Activated CD8-positive, alpha-beta memory T cell treated with anti-CD3 and anti-CD28 coated beads for 36 hours (primary cell): ENCODE measurements around the gene FAM240B. TPM values are rescaled to one million over a fixed set of nuclear protein-coding genes. Genes with fewer than 3 reads are reported as not detected.

Source experiments
- CTCF ChIA-PET: fragments of 350-600 bp; sonication (Branson Sonifier 250); formaldehyde crosslinking; loops from one replicate; lab custom pipeline; 2021; ENCODE audit warnings: antibody characterized with exemption; lab: Charles Lee
- POLR2A ChIA-PET: fragments of 350-600 bp; sonication (Branson Sonifier 250); formaldehyde crosslinking; loops from one replicate; lab custom pipeline; 2021; ENCODE audit warnings: antibody characterized with exemption; lab: Charles Lee
- total RNA-seq, 2 experiments: library from RNA; stranded (reverse); gene quantifications; one replicate each; pipeline ENCODE4 v1.2.3, GENCODE V29; 2021

FAM240B gene
- total RNA-seq = not detected

DNA sequence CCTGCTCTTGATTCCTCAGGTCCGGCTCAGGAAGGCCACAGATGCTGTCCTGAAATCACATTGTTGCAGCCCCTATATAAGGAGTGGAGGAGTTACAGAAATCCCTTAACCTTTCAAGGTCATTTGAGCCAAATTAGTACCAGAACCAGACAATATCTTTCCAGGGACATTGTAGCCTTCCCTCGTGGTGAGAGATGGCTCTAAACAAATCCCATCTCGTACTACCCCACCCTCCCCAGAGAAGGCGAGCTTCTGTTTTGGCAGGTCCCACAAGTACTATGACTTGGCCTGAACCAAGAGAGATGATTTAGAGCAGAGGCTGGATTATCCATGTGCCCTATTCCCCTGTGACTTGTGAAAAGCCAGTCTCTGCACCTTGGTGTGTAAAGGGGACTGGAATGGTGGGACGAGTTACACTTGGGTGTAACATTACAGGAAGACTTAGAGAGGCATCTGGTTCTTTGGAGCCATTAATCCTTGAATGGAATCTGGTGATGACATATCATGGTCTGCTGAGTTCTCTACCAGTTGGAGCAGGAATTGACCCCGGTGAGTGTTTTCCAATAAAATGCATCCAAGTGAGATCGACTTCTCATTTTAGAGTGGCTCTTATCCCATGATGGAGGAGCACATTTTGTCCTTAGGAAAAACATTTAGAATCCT lies at the start of gene FAM240B:
FAM240B (minus strand) TSS at position 51 of the 663 bp plus-strand sequence. CDS start 16,134 bp downstream, outside the sequence.
- CTCF ChIA-PET = no interaction called here
- POLR2A ChIA-PET = no interaction called here

DNA sequence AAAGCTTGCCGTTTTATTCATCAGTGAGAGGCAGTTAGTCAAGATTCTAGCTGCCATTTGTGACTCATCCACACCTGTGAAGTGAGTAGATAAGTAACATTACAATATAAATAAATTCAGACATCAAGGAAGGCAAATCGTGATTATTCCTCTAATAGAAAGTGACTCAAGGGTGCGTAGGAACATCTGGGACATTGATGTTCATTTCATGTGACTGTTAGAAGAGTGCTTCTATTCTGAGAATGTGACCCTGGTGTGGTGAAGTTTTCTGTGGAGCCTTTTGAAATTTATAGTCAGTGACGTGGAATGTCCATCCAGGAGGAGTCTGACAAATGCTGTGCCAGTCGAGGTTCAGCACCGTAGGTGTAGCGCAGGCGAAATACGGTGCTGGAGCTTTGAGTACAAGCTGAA lies 48.4 kb upstream of the FAM240B start:
- POLR2A ChIA-PET = no interaction called here

GRCh38 chr9:38765101-38765500 lies 45.2 kb upstream of the FAM240B start:
- POLR2A ChIA-PET = no interaction called here
- CTCF ChIA-PET = no interaction called here

More for the DNA sequence above, 48.4 kb upstream of the FAM240B start:
- CTCF ChIA-PET = no interaction called here

GRCh38 chr9:38761999-38762398 lies 42.1 kb upstream of the FAM240B start:
- POLR2A ChIA-PET = no interaction called here
- CTCF ChIA-PET = no interaction called here

- ChIA-PET CTCF (no interaction called here), POLR2A (no interaction called here)
Measured at GRCh38 chr9:38761339-38761738, 41.4 kb upstream of the FAM240B start.

- ChIA-PET CTCF (no interaction called here), POLR2A (no interaction called here)
Measured at GRCh38 chr9:38756702-38757101, 36.8 kb upstream of the FAM240B start.

DNA sequence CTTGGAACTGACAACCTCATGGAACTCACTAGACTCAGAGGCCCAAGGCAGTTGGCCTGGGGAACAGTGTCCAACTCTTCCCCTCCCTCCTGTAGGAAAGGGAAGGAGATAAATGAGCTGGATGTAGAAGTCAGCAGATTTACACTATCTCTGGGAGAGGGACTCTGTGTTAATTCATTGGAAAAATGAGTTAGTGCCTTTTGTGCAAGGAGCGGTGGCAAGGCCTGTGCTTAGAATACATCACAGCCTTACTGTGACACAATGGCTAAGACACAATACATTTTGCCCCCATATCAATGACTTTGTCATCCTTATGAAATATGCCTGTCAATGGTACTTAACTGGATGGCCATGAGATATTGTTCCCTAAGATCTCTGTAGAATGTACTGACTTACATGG lies 28.0 kb upstream of the FAM240B start:
- CTCF ChIA-PET = no interaction called here

DNA sequence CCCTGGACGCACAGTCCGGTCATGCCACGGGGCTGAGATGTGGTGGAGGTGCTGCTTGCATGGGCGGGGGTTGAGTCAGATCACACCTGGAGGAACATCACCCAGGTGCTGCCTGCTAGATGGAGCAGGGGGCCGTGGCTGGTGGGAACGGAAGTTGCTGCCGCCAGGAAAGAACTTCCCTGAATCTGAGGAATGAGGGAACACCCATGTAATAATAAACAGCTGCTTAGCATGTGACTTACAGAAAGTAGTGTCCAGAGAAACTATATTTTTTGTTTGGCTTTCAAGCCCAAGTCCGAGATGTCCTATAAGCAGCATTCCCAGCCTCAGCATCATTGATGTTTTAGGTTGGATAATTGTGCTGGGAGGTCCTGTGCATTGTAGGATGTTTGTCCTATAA lies 27.1 kb upstream of the FAM240B start:
- POLR2A ChIA-PET = no interaction called here

More for the DNA sequence above, 28.0 kb upstream of the FAM240B start:
- POLR2A ChIA-PET = no interaction called here

DNA sequence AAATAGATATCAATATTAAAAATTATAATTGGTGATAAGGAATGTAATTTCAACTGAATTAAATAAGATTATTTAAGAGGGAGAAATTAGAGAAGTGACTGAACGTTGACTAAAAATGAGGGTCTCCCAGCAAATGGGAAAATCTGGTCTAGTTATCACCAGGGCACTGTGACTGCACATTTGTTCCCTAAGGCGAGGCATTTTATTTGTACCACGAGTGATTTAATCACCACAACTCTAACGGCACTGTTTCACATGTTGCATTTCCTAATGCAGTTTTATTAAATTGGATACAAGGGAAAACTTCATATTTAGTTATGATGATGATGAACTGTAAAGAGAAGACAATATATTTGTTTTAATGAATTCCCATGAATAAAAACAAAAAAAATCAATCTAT lies 26.4 kb upstream of the FAM240B start:
- ChIA-PET POLR2A (no interaction called here), CTCF (no interaction called here)

More for the DNA sequence above, 27.1 kb upstream of the FAM240B start:
- CTCF ChIA-PET = no interaction called here

GRCh38 chr9:38744484-38744883 lies 24.6 kb upstream of the FAM240B start:
- ChIA-PET CTCF (no interaction called here), POLR2A (no interaction called here)

- ChIA-PET POLR2A (no interaction called here), CTCF (no interaction called here)
Measured at GRCh38 chr9:38737246-38737645, 17.3 kb upstream of the FAM240B start.

GRCh38 chr9:38734831-38735230 lies 14.9 kb upstream of the FAM240B start:
- POLR2A ChIA-PET = no interaction called here
- CTCF ChIA-PET = no interaction called here

DNA sequence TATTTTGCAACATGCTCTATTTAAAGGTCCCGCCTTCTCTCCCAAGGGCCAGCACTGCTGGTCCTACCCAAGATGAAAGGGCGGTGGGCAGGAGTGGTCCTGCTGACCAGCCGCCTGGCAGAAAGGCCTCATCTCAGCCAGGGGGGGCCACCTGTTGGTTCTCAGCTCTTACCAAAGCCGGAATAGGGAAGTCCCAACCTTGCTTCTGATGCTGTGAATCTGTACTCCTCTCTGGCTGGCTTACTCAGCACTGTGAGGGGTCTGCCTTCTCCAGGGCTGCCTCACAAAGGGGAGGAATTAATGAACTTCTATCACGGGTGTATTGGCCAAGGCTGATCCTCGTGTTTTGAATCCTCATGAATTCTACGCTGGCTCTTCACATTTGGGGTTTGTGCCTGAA lies 13.6 kb upstream of the FAM240B start:
- ChIA-PET CTCF (no interaction called here), POLR2A (no interaction called here)

- ChIA-PET CTCF (no interaction called here), POLR2A (no interaction called here)
Measured at GRCh38 chr9:38732885-38733284, 13.0 kb upstream of the FAM240B start.

DNA sequence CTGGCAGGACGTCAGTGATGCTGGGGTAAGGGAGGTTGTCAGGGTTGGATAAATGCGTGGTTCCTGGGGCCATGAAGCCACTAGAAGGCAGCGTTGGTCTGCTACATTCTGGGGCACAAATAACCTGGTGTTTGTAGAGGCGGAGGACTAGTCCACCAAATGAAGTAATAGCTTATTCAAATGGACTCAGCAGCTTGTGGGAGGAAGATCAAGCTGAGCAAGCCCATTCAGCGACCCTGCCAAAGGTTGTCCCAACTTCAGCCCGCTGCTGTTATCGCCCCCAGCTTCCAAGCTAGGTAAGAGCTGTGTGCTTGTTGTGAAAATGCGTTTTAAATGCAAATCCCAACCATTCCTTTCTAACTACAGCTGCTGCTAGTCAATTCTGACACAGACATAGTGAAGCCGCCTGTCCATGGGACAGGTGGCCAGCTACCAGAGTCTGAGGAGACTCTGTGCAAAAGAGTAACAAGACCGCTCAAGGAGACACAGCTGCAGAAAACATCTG lies 7.6 kb upstream of the FAM240B start:
- POLR2A ChIA-PET = no interaction called here
- CTCF ChIA-PET = no interaction called here

DNA sequence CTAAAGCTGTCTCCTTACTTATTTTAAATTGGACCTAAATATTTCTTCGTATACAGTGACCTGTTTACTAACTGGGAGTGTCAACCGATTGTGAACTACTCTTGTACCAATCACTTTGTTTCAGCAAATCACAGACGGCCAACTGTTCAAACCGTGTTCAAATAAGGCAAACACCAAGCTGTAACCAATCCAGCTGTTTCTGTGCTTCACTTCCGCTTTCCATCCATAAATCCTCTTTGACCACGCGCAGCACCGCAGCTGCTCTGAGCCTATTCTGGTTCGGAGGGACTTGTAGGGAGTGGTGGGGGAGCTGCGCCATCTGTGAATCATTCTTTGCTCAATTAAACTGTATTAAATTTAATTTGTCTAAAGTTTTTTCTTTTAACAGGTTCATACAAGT lies 4.8 kb upstream of the FAM240B start:
- ChIA-PET CTCF (no interaction called here), POLR2A (no interaction called here)

- CTCF ChIA-PET = no interaction called here
- POLR2A ChIA-PET = no interaction called here
Measured at GRCh38 chr9:38718148-38718547, 1.8 kb downstream of the FAM240B start.

DNA sequence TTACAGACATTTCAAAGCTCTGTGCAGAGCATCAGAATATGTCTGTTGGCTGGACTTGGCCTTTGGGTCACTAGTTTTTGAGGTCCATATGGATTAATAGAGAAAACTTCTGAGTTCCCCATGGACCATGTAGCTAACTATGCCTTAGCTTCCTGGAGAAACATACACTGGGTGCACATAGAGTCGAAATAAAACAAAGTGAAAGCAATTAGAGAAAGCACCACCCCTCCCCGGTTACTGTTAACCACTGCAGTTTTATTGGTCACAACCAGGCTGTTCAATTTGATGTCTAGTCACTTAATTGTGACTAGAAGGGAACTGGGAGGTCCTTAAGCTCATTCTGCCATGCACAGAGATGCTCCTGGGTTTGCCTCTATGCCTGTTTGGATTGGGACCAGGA lies 4.2 kb downstream of the FAM240B start:
- ChIA-PET CTCF (no interaction called here), POLR2A (no interaction called here)

GRCh38 chr9:38713426-38713825 lies 6.5 kb downstream of the FAM240B start:
- ChIA-PET POLR2A (no interaction called here), CTCF (no interaction called here)

- CTCF ChIA-PET = no interaction called here
- POLR2A ChIA-PET = no interaction called here
Measured at GRCh38 chr9:38708759-38709158, 11.2 kb downstream of the FAM240B start.

- ChIA-PET CTCF (no interaction called here), POLR2A (no interaction called here)
Measured at GRCh38 chr9:38707885-38708637, 11.9 kb downstream of the FAM240B start.
